Measurements from ENCODE around the gene MFN1.

GRCh38 chr3:179299999-179300613 lies 47.4 kb upstream of the MFN1 start:
- TF ChIP-seq, protein P1, sequence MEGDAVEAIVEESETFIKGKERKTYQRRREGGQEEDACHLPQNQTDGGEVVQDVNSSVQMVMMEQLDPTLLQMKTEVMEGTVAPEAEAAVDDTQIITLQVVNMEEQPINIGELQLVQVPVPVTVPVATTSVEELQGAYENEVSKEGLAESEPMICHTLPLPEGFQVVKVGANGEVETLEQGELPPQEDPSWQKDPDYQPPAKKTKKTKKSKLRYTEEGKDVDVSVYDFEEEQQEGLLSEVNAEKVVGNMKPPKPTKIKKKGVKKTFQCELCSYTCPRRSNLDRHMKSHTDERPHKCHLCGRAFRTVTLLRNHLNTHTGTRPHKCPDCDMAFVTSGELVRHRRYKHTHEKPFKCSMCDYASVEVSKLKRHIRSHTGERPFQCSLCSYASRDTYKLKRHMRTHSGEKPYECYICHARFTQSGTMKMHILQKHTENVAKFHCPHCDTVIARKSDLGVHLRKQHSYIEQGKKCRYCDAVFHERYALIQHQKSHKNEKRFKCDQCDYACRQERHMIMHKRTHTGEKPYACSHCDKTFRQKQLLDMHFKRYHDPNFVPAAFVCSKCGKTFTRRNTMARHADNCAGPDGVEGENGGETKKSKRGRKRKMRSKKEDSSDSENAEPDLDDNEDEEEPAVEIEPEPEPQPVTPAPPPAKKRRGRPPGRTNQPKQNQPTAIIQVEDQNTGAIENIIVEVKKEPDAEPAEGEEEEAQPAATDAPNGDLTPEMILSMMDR (IDR thresholded peaks at IDR 0.05), result no peak
- TF ChIP-seq POLR2A (IDR thresholded peaks at IDR 0.05), result no peak
